Measurements from ENCODE around the gene NFIX.

DNA sequence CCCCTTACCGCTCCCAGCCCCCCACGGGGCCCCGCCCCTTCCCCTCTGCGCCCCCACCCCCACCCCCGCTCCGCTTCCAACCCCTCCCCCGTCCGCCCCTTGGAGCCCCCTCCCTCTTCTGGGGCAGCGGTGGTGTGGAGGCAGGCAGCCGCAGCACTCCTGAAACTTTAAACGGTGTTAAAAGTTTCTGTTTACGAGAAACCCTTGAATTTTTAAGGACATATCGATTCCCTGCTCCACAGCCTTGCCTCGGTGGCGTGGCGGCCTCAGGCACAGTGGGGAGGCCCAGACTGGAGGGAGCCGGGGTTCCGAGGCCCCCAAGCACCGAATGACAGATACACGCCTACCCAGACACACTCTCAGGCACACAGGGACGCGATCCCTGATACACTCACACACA, 4.8 kb upstream of the NFIX start:
- TF ChIP-seq, protein P1, sequence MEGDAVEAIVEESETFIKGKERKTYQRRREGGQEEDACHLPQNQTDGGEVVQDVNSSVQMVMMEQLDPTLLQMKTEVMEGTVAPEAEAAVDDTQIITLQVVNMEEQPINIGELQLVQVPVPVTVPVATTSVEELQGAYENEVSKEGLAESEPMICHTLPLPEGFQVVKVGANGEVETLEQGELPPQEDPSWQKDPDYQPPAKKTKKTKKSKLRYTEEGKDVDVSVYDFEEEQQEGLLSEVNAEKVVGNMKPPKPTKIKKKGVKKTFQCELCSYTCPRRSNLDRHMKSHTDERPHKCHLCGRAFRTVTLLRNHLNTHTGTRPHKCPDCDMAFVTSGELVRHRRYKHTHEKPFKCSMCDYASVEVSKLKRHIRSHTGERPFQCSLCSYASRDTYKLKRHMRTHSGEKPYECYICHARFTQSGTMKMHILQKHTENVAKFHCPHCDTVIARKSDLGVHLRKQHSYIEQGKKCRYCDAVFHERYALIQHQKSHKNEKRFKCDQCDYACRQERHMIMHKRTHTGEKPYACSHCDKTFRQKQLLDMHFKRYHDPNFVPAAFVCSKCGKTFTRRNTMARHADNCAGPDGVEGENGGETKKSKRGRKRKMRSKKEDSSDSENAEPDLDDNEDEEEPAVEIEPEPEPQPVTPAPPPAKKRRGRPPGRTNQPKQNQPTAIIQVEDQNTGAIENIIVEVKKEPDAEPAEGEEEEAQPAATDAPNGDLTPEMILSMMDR (CRISPR knock-in tag; IDR thresholded peaks at IDR 0.05) = no peak
- TF ChIP-seq ZBTB49 (CRISPR knock-in tag; IDR thresholded peaks at IDR 0.05; ENCODE audit: borderline replicate concordance) = no peak
- TF ChIP-seq, protein P2, sequence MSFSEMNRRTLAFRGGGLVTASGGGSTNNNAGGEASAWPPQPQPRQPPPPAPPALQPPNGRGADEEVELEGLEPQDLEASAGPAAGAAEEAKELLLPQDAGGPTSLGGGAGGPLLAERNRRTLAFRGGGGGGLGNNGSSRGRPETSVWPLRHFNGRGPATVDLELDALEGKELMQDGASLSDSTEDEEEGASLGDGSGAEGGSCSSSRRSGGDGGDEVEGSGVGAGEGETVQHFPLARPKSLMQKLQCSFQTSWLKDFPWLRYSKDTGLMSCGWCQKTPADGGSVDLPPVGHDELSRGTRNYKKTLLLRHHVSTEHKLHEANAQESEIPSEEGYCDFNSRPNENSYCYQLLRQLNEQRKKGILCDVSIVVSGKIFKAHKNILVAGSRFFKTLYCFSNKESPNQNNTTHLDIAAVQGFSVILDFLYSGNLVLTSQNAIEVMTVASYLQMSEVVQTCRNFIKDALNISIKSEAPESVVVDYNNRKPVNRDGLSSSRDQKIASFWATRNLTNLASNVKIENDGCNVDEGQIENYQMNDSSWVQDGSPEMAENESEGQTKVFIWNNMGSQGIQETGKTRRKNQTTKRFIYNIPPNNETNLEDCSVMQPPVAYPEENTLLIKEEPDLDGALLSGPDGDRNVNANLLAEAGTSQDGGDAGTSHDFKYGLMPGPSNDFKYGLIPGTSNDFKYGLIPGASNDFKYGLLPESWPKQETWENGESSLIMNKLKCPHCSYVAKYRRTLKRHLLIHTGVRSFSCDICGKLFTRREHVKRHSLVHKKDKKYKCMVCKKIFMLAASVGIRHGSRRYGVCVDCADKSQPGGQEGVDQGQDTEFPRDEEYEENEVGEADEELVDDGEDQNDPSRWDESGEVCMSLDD (CRISPR knock-in tag; IDR thresholded peaks at IDR 0.05; ENCODE audit: borderline replicate concordance) = no peak
- no peak for TF ChIP-seq HMG20A (CRISPR knock-in tag; IDR thresholded peaks at IDR 0.05; ENCODE audit: borderline replicate concordance)
- TF ChIP-seq PREB (CRISPR knock-in tag; IDR thresholded peaks at IDR 0.05) = no peak
- TF ChIP-seq ZNF274 (CRISPR knock-in tag; IDR thresholded peaks at IDR 0.05) = no peak
- TF ChIP-seq, protein P3, sequence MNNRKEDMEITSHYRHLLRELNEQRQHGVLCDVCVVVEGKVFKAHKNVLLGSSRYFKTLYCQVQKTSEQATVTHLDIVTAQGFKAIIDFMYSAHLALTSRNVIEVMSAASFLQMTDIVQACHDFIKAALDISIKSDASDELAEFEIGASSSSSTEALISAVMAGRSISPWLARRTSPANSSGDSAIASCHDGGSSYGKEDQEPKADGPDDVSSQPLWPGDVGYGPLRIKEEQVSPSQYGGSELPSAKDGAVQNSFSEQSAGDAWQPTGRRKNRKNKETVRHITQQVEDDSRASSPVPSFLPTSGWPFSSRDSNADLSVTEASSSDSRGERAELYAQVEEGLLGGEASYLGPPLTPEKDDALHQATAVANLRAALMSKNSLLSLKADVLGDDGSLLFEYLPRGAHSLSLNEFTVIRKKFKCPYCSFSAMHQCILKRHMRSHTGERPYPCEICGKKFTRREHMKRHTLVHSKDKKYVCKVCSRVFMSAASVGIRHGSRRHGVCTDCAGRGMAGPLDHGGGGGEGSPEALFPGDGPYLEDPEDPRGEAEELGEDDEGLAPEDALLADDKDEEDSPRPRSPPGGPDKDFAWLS (CRISPR knock-in tag; IDR thresholded peaks at IDR 0.05; ENCODE audit: borderline replicate concordance) = no peak
